CD4-positive, alpha-beta T cell treated with Interleukin-12 subunit alpha and Interleukin-12 subunit beta, for 1 hour (primary cell): ENCODE data around the gene C2CD4A.
A peak's percentile ranks its signal among the peaks of the same experiment; 100 is the strongest.

Experiments
- DNase-seq: peaks from one replicate; pipeline ENCODE4 v3.0.0-alpha.2; 2020

C2CD4A gene

DNA sequence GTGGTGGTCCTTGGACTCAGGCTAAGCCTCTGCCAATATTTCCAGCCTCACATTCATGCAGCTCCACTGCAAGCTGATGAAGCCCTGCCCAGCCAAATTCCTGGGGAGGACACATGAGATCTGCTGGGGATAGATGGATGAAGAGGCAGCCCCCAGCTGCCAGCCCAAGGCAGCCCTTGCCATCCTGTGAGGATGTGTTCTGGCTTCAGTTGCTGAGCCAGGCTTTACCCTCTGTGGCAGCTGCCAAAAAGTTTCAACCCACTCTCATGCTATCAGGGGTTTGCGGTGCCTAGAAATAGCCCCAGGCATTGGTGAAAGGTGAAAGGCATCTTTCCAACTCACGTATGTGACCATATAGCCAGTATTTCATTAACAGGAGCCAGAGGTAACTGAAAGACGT is 37.6 kb downstream of the C2CD4A start:
- DNase-seq: no peak

DNA sequence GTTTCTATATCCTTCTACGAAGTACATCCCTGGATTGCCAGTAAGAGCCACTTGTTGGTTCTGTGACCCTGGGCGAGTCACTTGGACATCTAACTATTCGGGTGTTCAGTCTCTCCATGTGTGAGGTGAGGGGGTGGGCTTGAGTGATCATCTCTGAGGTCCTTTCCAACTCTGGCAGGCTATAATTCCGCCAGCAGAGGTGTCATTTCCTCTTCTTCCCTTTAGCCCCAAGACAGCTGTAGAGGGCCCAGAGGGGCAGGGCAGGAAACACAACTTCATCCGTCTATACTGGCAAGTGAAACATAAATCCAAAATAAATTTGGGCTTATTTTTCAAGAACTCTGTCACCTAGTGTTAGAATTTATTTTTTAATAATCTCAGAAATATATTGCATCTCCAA is 38.1 kb downstream of the C2CD4A start:
- no peak for DNase-seq

DNA sequence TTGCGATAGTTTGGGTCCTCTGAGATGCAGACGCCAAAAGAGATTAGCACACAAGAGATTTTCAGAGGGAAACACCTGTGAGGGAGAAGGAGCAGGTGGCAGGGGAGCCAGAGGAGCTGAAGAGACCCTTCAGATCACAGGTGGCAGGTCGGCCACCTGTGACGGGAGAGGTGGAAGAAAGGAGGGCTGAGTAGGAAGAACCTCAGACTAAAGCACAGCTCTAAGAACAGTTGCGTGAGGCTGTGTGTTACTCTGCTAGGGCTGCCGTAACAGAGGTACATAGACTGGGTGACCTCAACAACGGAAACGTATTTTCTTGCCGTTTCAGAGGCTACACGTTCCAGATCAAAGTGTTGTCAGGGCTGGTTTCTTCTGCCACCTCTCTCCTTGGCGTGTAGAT is 38.5 kb downstream of the C2CD4A start:
- no peak for DNase-seq

DNA sequence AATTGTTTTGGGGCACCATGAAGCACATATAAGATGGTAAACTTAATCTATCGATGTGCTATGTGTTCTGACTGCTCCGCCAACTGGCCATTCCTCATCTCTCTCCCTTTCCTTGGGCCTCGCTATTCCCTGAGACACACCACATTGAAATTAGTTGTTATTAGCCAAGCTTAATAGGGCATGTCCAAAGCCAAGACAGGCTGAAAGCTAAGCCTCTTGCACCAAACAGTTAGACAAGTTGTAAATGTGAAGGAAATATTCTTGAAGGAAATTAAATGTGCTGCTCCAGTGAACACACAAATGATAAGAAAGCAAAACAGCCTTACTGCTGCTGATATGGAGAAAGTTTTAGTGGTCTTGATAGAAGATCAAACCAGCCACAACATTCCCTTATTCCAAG is 39.3 kb downstream of the C2CD4A start:
- no peak for DNase-seq

DNA sequence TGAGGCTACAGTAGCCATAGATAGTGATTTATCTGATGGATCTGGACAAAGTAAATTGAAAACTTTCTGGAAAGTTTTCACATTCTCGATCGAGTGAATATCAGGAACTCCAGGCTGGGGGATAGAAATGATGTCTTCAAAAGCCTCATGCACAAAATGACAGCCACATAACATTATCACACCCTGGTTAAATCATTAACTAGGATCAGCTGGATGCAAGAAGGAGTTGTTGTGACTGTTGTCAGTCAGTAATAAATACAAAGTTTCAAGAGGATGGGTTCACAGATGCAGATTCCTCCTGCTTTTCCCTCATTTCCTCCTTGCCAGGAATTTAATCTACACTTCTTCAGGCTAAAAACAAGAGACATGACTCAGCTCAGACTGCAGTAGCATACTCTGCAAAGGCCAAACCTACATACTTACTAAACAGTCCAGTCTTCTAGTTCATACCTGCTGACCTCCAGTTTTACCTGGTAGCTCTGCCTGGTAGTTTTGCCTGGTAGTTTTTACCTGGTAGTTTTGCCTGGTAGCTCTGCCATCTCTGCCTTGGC is 40.9 kb downstream of the C2CD4A start:
- DNase-seq: no peak

DNA sequence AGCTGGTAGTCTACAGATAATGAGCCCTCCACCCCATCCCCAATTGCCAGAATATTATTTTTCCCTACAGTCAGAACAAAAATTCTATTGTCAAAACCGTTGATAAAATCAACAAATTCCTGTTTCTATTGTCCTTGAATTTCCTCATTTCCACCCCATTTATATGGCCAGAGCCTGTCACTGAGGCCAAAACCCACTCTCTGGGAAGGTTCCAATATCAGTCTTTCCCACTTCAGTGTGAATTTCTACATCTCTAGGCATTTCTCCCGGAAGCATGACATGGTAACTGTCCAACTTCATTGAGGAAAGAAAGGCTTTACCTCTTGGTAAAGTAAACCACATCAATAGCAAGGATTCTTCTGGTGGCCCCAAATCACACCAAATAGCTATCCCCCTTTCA is 41.6 kb downstream of the C2CD4A start:
- no peak for DNase-seq

DNA sequence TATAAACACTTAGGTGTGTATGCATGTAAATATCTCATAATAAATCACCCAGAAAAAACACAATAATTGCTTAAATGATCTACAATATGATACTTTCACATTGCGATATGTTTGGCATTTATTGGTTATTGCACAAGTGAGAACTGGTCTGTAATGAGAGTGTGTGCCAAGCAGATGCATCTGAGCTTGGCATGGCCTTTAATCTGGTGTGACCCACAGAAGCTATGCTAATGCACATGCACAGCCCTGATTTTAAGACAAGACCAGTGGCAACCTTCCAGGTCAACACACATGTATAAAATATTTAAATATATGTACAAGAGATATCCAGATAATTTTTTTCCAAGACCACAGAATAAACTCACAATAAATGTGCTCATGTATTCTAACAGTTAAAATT is 42.7 kb downstream of the C2CD4A start:
- DNase-seq: no peak

DNA sequence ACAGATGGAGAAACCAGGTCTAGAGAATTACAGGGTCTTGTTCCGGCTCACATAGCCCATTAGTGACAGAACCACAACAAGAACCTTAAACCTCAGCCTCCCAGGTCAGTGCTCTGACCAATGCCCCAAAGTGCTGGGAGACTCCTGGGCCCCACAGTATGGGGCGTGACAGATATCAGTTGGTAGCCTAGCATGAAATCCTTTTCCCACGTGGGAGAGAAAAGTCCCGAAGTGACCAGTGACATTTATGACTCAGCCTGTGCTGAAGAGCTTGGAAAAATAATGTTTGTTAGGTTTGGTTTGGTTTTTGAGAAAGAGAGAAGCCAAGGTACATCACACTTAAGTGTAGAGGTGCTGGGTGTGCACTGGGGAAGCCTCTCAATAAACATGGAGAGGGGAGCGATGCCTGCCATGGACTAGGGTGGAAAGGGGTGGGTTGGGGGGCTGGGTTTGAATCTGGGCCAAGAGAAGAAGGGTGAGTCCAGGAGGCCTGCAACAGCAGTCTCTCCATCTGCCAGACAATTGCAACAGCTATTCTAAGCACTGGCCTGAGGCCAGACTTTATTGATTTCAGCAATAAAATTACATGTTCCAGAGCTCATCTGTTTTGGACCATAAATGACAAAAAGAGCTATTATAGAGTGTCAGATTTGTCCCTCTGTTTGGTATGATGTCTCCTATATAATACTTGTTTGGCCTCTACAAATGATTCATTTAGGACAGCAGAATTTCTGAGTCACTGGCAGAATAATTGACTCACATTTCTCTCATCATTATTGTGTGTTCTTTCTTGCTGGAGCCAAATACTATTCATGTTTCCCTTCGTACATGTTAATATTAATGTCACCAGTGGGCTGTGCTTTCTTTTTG is 43.4 kb downstream of the C2CD4A start:
- DNase-seq: no peak

DNA sequence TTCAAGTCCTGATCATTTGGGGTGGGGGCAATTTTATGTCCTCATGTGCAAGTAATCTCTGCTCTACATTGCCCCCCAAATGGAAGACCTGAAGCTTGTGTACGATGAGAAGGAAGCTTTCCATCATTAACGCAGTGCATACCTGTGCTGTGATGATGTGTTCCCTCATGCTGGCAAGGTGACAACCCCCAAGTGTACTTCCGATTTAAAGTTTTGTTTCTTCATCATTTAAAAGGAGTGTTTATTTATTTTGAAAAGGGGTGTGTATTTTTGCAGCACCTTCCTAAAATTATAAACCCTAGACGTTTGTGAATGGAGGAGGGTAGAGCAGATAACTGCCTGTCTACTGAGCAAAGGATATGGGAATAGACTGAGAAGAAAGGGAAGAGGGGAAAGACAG is 45.3 kb downstream of the C2CD4A start:
- no peak for DNase-seq

DNA sequence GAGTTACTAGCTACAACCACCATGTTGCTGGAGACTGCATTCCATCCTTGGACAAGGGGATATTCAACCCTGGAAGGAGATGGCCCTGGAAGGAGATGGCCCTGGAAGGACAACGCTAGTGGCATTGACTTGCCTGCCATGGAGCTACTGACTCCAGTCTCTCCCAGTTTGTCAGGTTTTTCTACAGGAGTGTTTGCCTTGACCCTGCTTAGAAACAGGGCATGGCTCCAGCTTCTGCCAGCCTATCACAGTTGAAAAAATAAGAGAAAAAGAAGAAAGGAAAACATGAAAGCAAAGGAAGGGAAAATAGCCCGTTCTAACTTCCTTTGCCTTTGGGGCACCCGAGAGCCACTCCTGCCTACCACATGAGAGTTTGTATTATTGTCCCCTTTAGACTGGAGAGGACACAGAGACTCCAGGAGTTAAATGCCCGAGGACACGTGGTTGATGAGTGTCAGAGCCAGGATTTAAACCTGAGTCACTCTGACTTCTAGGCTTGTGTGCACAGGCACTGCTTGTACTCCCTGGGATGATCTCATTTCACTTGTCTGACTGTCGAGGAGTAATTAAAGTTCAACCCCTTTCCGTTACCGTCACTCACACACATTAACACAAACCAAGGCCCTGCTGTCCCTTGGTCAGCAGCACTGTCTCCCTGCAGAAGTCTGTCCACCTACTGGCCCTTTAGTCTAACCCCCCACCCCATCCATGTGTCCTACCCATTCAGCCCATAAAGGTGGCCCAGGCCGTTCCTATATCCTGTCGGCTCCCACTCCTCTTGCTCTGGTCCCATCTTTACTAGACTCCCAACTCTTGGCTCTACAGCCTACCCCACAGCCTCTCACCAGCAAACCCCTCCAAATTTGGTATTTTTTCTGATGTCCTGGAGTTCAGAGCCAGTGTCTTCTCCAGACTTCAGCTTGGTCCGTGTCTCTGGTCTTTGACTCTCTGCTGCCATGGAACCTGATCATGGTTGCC is 46.1 kb downstream of the C2CD4A start:
- no peak for DNase-seq

DNA sequence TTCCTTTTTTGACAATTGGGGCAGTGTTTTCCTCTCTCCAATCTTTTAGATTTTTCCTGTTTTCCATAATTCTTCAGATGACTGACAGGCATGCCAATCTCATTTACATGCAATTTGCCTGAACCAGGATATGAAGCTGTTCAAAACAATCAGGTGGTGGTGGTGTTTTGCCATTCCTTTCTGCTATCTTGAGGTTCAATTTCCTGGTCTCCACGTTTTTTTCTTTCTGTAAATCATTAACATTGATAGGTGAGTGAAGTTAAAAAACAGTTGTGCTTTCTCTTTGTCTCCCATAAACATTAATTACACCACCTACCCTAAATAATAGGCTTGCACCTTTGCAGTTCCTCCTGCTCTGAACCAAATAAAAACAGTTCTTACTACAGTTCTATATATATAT is 49.1 kb downstream of the C2CD4A start:
- no peak for DNase-seq

DNA sequence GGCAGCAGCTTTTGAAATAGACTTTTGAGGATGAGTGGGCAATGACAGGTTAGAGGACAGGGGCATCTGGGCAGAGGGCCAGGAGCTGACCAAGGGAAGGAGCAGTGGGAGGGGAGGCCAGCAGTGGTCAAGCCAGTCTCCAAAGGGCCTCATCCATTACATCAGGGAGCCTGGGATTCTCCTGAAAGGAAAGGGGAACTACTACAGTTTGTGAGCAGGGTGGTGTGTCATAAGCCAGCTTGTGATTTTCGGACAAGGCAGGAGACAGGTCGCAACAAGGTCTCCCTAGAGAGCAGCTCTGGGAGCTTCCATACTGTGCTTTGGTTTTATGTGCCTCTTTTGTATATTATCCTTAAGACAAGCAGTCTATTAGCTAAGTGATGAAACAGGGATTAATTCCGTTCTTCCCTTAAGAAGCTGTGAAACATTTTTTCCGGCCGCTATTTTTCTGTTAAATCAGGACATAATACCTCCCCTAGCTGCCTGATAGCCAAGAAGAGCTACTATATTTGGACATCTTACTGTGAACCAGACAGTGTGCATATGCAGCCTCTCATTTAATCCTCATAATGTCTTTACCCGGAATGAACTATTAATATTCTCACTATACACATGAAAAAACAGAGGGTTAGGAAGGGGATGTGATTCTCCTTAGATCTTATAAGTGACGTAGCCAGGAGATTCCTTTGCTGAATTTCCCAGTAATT is 51.9 kb downstream of the C2CD4A start:
- DNase-seq: no peak

DNA sequence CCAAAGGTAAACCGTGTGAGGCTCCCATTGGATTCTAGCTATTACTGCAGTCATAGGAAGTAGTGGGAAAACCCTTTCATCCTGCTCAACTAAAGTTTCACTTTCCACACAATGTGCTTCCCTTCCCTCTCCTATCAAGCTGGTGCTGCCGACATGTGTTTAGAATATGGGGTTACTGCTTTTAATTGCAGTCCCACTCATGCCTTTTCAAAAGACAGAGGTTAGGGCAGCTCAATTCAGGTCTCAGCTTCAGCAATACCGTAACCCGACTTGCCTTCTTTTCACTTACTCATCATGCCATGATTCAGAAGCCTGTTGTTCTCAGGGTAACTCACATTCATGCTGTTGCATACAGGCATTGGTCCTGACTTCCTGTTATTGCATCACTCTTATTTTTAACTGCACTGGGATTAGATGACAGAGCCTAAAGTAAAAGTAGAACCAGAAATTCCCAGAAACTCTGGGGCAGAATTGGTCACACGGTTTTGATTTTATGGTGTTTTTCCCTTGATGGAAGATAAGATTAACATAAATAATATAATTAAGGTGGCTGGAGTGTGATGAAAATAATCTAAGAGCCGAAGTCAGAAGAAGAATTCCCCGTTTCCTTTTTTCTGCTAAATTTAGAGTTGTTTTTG is 52.6 kb downstream of the C2CD4A start:
- peak; percentile 41 for DNase-seq

DNA sequence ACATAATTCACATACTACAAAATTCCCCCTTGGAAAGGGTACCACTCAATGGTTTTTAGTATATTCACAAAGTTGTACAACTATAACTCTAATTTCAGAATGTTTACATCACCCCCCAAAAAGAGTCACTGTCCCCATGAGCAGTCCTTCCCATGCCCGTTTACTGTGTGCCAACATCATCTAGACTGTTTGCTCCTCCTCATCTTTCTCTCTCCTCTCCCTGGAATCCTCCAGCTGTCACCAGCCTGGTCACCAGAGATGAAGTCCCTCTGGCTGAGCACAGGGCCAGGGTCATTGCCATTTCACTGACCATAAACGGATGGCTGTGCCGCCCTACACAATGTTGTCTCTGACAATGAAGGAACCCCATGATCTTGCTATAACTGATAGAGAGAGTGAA is 53.1 kb downstream of the C2CD4A start:
- DNase-seq: no peak
